ENCODE results near the gene NPLOC4.
A peak's percentile ranks its signal among the peaks of the same experiment; 100 is the strongest.
"Not testable (repeated sequence)": the region's sequence is repeated elsewhere in the genome, so short reads cannot be mapped to it uniquely, and the experiment has no call there.

NPLOC4 gene

GRCh38 chr17:81631482-81631881 lies 5.4 kb downstream of the NPLOC4 start:
- DNase-seq = no peak

- no peak for DNase-seq
Observed at GRCh38 chr17:81630274-81630673, 6.6 kb downstream of the NPLOC4 start.

GRCh38 chr17:81621494-81622130 lies 15.3 kb downstream of the NPLOC4 start:
- no peak for DNase-seq

GRCh38 chr17:81618307-81618706 lies 18.6 kb downstream of the NPLOC4 start:
- not testable (repeated sequence) for DNase-seq

- DNase-seq = no peak
Observed at GRCh38 chr17:81616877-81617276, 20.0 kb downstream of the NPLOC4 start.

GRCh38 chr17:81615401-81615930 lies 21.4 kb downstream of the NPLOC4 start:
- DNase-seq = no peak

- DNase-seq = no peak
Observed at GRCh38 chr17:81612172-81612970, 24.5 kb downstream of the NPLOC4 start.

- no peak for DNase-seq
Observed at GRCh38 chr17:81609541-81610311, 27.2 kb downstream of the NPLOC4 start.

- no peak for DNase-seq
Observed at GRCh38 chr17:81608605-81609004, 28.3 kb downstream of the NPLOC4 start.

- no peak for DNase-seq
Observed at GRCh38 chr17:81608082-81608481, 28.8 kb downstream of the NPLOC4 start.

- no peak for DNase-seq
Observed at GRCh38 chr17:81607431-81607830, 29.5 kb downstream of the NPLOC4 start.

GRCh38 chr17:81603846-81604610 lies 32.9 kb downstream of the NPLOC4 start:
- no peak for DNase-seq

GRCh38 chr17:81601525-81602120 lies 35.3 kb downstream of the NPLOC4 start:
- peak; percentile 23 to 78 (median 49) for DNase-seq

- no peak for DNase-seq
Observed at GRCh38 chr17:81599719-81600486, 37.0 kb downstream of the NPLOC4 start.

- DNase-seq = no peak
Observed at GRCh38 chr17:81593105-81593871, 43.6 kb downstream of the NPLOC4 start.

- DNase-seq = no peak
Observed at GRCh38 chr17:81591971-81592370, 44.9 kb downstream of the NPLOC4 start.

GRCh38 chr17:81590121-81590520 lies 46.8 kb downstream of the NPLOC4 start:
- no peak for DNase-seq

GRCh38 chr17:81589612-81590011 lies 47.3 kb downstream of the NPLOC4 start:
- DNase-seq = no peak

GRCh38 chr17:81586096-81586495 lies 50.8 kb downstream of the NPLOC4 start:
- no peak for DNase-seq

GRCh38 chr17:81584771-81585170 lies 52.1 kb downstream of the NPLOC4 start:
- DNase-seq = not testable (repeated sequence)
